Activated CD4-positive, CD25-positive, alpha-beta regulatory T cell treated with anti-CD3 and anti-CD28 coated beads, Interleukin-2, amount 50 U/mL, for 24 hours (primary cell): ENCODE data around the gene THAP12.
A peak's percentile ranks its signal among the peaks of the same experiment; 100 is the strongest.
"Not testable (repeated sequence)": the region's sequence is repeated elsewhere in the genome, so short reads cannot be mapped to it uniquely, and the experiment has no call there.

Source experiments
- ATAC-seq, 2 donors: fragments of 150-1000 bp; cut with Tn5 transposase; one replicate each; pipeline ENCODE4 v1.10.0; 2021; ENCODE audit warnings: mild to moderate bottlenecking in 1 of 2, moderate library complexity in 1 of 2

The THAP12 gene, protein sequence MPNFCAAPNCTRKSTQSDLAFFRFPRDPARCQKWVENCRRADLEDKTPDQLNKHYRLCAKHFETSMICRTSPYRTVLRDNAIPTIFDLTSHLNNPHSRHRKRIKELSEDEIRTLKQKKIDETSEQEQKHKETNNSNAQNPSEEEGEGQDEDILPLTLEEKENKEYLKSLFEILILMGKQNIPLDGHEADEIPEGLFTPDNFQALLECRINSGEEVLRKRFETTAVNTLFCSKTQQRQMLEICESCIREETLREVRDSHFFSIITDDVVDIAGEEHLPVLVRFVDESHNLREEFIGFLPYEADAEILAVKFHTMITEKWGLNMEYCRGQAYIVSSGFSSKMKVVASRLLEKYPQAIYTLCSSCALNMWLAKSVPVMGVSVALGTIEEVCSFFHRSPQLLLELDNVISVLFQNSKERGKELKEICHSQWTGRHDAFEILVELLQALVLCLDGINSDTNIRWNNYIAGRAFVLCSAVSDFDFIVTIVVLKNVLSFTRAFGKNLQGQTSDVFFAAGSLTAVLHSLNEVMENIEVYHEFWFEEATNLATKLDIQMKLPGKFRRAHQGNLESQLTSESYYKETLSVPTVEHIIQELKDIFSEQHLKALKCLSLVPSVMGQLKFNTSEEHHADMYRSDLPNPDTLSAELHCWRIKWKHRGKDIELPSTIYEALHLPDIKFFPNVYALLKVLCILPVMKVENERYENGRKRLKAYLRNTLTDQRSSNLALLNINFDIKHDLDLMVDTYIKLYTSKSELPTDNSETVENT

DNA sequence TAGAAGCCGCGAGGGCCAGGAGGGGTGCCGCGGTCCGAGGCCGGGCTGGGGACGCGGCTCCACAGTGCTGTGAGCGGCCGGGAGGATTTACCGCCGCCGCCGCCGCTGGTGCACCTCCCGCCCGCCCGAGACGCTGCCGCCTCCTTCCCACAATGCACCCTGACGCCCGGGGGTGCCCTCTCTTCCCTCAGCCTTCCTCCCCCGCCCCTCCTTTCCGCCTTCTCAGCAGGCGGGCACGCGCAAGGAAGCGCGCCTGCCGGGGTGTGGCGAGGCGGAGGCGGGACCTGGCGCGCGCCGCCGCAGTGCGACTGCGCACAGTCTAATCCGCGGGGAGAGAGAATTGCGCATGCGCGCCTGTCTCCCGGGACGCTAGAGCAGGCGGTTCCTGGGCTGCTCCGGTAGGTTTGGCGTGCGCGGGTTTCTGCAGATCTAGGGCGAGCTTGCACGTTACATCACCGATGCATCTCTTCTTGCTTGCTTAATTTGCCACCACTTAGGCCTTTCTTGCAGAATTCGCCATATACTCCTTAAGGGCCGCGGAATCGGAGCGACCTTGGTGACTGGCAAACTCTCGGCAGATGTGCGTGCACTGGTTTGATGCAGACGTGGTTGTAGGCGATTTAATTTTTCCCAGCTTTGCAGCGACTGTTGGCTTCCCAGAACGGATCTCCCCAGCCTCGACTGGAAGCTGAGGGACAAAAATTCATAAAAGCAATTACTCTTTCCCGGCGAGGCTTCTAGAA, at the start of gene THAP12, which contains the start of gene GVQW3:
Gene THAP12, minus strand, starts transcription at position 156 of the 743 bp plus-strand sequence. CDS start 296 bp downstream, outside the sequence.
Gene GVQW3, plus strand, starts transcription at position 347 of the 743 bp plus-strand sequence. CDS start 506 bp downstream, outside the sequence.
- peak; percentile 83 for ATAC-seq

DNA sequence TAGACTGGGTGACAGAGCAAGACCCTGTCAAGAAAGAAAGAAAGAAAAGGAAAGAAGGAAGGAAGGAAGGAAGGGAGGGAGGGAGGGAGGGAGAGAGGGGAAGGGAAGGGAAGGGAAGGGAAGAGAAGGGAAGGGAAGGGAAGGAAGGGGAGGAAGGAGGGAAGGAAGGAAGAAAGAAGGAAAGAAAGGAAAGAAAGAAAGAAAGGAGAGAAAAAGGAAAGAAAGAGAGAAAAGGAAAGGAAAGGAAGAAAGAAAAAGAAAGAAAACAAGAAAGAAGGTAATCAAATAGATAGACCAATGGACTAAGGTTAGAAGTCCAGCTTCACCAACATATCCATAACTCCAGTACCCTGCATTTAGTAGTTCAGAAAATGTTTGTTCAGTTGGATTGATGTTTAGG, 45.7 kb upstream of the THAP12 start:
- ATAC-seq = no peak

GRCh38 chr11:76424891-76425290, 44.0 kb upstream of the THAP12 start:
- ATAC-seq = peak in 1 of 2 donors; percentile 52

GRCh38 chr11:76424379-76424778, 43.4 kb upstream of the THAP12 start:
- peak; percentile 81 to 87 for ATAC-seq

DNA sequence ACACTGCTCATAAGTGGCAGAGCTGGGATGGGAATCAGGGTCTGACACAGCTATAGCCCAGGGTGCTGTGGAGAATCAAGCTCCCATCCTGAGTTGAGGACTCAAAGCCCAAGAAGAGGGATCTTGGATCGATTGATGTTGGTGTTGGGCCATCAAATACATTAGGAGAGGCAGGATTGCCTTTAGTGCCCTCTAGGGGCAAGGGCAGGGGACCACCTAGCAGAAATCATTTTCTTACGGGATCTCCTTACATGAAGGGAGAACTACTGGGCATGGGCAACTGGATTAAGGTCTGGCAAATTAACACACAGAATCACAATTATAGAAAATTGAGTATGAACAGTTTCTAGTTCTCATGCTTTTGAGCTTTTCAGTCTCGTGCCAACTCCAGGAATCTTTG, 39.0 kb upstream of the THAP12 start:
- no peak for ATAC-seq

DNA sequence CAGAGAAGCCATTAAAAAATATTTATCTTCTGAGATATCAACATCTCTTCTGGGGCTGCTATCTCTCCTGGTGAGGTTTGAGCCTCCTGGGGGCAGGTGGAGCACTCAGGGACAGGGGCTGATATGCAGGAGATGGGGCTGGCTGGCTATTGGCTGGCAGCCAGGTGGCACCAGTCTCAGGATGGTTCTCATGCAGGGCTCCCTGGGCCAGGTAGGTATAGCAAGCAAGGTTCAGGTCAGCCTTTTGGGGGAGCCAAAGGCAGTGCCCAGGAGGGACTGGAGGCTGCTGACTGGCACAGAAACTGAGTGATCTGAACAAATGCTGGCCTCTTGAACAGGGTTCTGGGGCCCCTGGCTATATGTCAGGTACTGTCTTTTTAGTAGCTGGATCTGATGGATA, 34.1 kb upstream of the THAP12 start:
- no peak for ATAC-seq

DNA sequence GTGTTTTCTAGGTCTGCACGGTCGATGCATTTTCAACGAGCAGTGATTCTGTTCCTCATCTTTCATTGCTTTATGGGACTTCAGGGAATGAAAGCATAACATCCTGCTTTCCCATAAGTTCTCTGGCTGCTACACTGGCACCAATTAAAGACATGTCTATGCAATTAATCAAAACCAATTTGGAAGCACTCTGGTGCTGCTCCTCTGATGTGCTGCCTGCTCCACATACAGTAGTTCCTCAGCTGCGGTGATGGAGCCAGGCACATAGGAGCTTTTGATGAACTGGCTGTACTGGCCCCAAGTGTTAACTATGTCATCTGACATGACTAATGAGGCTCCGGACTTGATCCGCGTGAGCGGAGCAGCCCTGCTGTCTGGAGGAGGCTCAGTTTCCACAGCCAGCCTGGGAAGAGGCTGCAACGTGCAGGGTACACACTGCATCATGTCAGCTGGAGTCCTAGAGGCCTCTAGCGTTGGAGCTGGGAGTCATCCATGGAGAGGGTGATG, 30.0 kb upstream of the THAP12 start:
- ATAC-seq = no peak

DNA sequence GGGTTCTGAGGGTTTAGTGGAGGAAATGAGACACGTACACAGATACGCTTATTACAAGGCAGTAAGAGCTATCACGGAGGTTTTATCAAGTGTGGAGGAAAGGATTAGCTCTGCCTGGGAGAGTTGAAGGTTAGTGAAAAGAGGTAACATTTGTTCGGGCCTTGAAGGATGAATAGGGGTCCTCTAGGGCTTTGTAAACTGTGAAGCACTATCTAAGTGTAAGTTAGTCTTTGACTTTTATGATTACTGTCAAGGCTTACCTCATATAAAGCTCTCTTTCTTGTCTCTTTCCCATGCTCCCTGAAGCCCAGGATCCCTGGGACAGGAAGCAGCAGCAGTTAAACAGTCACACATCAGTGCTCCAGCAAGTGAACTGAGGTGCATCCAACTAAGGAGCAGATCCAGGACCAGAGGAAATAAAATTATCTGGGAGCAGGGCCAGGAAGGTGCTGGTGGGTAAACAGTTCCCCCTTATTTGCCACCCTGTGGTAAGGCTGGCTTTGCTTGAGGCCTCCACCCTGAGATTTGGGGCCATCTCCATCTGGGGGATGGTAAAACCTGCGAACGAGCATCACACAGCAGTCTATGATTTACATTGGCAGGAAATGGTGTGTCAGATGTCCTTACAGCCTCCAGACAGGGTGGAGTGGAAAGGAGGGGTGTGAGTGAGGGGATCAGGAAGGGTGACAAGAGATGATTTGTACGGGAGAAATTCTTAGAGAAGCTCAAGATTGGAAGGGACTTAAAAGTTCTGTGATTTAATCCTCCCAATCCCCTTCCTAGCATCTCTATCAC, 27.4 kb upstream of the THAP12 start:
- ATAC-seq = no peak

GRCh38 chr11:76406359-76406758, 25.4 kb upstream of the THAP12 start:
- ATAC-seq = no peak

DNA sequence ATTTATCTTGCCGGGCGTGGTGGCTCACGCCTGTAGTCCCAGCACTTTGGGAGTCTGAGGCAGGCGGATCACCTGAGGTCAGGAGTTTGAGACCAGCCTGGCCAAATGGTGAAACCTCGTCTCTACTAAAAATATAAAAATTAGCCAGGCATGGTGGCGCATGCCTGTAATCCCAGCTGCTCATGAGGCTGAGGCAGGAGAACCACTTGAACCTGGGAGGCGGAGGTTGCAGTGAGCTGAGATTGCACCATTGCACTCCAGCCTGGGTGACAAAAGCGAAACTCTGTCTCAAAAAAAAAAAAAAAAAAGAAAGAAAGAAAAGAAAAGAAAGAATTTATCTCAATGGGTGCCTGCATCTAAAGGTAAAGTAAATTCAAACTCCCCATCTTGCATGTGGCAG, 20.6 kb upstream of the THAP12 start:
- not testable (repeated sequence) for ATAC-seq

DNA sequence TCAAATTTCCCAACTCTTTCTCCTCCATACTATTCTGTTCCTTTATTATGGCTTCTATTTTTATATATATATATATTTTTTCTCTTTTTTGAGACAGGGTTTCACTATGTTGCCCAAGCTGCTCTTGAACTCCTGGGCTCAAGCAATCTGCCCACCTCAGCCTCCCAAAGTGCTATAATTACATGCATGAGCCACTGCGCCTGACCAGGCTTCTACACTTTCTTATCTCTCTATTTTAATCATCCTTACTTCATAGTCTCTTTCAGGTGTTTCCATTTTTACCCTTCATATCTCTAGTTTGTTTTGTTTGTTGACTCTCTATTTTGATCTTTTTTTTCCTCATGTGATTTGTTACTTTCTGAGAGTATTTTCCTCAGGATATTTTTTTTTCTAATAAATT, 20.0 kb upstream of the THAP12 start:
- no peak for ATAC-seq

DNA sequence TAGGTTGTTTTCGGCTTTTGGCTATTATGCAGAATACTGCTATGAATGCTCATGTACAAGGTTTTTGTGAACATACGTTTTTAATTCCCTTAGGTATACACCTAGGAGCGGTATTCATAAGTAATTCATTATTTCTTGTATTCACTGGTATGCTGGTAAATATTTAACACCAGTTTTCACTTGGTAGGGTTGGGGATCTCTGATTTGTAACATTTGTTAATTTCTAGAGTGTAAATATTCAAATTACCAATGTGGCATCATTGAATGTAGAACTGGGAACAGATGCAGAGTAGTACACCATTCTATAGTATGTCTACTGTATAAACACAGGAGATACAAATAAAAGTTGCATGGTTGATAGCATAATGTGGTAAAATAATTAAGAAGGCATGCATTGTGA, 16.5 kb upstream of the THAP12 start:
- ATAC-seq = no peak

DNA sequence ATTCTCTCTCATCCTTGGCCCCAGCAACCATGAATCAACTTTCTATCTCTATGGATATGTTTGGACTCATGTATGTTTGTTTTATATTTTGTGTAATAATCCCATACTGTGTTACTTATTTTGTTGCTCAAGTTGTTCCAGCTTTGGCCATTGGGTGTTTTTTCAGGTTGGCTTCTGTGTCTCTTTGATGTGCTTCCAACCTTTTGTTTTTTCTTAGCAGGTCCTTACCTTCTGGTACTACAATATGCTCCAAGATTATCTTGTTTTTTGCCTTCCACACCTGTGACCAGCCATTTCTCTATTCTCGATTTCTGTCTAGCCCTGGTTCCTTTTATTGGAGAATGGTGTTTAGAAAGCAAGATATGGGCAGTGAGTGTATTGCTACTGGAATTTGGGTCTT, 14.4 kb upstream of the THAP12 start:
- ATAC-seq = no peak

GRCh38 chr11:76394411-76394810, 13.5 kb upstream of the THAP12 start:
- no peak for ATAC-seq

DNA sequence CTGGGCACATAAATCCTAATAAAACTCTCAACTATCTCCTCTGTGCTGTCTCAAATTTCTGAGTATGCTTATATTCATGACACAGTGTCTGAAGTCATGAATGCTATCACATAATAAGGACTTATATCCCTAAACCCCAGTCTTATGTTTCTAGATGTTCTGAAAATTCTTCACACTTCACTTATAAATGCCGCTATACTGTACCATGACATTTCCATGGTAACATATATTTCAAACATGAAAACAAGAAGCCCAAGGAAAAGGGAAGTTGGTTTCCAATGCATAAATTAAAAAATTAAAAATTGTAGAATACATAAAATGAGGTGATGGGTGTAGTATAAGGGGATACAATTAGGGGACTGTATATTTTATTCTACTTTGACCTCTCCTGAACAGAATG, 11.9 kb upstream of the THAP12 start:
- no peak for ATAC-seq

DNA sequence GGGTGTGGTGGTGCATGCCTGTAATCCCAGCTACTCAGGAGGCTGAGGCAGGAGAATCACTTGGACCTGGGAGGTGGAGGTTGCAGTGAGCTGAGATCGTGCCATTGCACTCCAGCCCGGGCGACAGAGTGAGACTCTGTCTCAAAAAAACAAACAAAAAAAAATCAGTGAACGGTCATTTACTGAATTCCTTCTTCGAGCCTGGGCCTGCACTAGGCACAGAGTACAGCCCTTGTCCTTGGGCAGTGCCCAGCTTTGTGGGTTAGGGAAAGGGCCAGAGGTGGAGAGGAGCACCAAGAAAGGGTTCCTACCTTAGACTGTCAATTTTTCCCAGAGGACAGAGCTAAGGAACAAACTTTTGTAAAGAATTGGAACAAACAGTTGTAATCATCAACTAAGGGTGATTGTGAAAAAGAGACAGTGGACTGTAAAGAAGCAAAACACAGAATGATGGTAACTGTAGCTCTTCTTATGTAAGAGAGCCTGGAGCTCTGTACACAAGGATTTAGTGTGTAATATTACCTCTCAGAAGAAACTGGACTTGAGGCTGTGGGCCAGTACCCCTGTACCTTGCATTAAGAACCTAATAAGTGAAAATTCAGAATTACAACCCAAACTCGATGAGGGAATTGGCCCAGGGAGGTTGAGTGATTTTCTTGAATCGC, 11.0 kb upstream of the THAP12 start:
- ATAC-seq = no peak

DNA sequence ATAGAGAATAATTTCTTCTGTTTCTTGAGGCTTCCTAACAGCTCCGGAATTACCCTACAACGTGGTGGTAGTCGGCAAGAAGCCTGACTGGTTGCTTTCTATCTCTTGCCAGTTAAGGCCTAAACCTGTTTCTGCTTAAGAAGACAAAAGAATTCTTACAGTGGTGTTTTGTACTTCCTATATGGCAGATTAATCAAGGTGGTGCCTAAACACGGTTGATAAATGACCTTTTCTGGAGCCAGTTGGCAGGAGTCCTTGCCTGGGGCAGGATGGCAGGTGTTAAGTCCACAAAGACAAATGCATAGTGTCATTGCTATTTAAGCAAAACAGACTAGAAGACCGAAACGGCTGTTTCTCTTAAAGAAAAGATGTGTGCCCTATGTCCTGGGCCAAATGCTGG, 10.1 kb upstream of the THAP12 start:
- ATAC-seq = no peak

- ATAC-seq = no peak
Measured at GRCh38 chr11:76388408-76388807, 7.5 kb upstream of the THAP12 start.

- ATAC-seq = no peak
Measured at GRCh38 chr11:76385903-76386302, 5.0 kb upstream of the THAP12 start.

DNA sequence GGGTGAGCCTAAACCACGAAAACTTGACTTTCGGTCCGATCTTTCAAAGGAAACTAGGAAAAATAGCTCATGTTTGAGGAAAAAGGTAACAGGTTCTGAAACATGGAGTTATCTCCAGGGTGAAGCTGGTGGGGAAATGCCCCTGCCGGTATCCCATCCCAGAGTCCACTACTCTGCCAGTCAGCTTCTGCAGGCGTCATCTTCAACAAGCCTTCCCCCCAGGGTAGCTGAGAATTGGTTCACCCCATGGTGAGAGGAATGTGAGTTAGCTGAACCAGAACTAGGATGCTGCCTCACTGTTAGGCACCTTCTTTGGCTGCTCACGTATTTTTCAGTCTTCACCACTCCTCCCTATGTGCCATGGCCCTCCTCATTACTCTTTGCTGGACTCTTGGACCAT, 1.3 kb upstream of the THAP12 start:
- no peak for ATAC-seq

- peak; percentile 27 to 31 for ATAC-seq
Measured at GRCh38 chr11:76380159-76380976, 564 bp downstream of the THAP12 start.
